Liver (tissue), 9 donors: Measurements from ENCODE around the gene LYSMD2. TPM values are rescaled to one million over a fixed set of nuclear protein-coding genes. Genes with fewer than 3 reads are reported as not detected.

ENCODE experiments used
- DNase-seq: peaks from one replicate; pipeline ENCODE4 v3.0.0-alpha.2; 2017; ENCODE audit warnings: low spot score
- H3K27ac ChIP-seq, 2 donors: one replicate each; pipeline ENCODE4 v1.7.0; 2013; ENCODE audit warnings: inconsistent platforms in 2 of 2, low read length in 2 of 2, control low read depth in 1 of 2, low read depth in 1 of 2, mild to moderate bottlenecking in 1 of 2
- H3K27me3 ChIP-seq, 4 donors: one replicate each; pipeline versions ENCODE4 v1.6.1 to v1.7.0; 2013; ENCODE audit warnings: low read length in 3 of 4, inconsistent platforms in 1 of 4, mild to moderate bottlenecking in 1 of 4, moderate library complexity in 1 of 4; ENCODE audit not compliant: control insufficient read depth in 4 of 4, insufficient read depth in 4 of 4
- H3K36me3 ChIP-seq, 4 donors: one replicate each; pipeline versions ENCODE4 v1.6.1 to v1.7.0; 2013; ENCODE audit warnings: low read length in 3 of 4, mild to moderate bottlenecking in 3 of 4, low read depth in 1 of 4, moderate library complexity in 1 of 4; ENCODE audit not compliant: control insufficient read depth in 4 of 4, insufficient read depth in 3 of 4
- H3K4me1 ChIP-seq, 4 donors: one replicate each; pipeline versions ENCODE4 v1.6.1 to v1.7.0; 2013; ENCODE audit warnings: low read length in 3 of 4, mild to moderate bottlenecking in 3 of 4, moderate library complexity in 1 of 4; ENCODE audit not compliant: control insufficient read depth in 4 of 4, insufficient read depth in 4 of 4
- H3K4me3 ChIP-seq, 3 donors: one replicate each; pipeline versions ENCODE4 v1.6.1 to v1.7.0; 2013; ENCODE audit warnings: low read length in 3 of 3, control low read depth in 1 of 3, low read depth in 1 of 3, mild to moderate bottlenecking in 1 of 3
- H3K9ac ChIP-seq, 2 donors: one replicate each; pipeline ENCODE4 v1.7.0; 2013; ENCODE audit warnings: low read length in 2 of 2, mild to moderate bottlenecking in 2 of 2, moderate library complexity in 2 of 2, control low read depth in 1 of 2, low read depth in 1 of 2
- H3K9me3 ChIP-seq, 4 donors: one replicate each; pipeline versions ENCODE4 v1.6.1 to v1.7.0; 2013; ENCODE audit warnings: low read length in 3 of 4; ENCODE audit not compliant: control insufficient read depth in 4 of 4
- CTCF ChIP-seq: fragments of 150-350 bp; IDR thresholded peaks from 2 replicates; pipeline ENCODE4 v1.5.1; 2017; ENCODE audit warnings: improper control_type of control experiment, low read depth, low read length; ENCODE audit not compliant: missing input control
- EGR1 ChIP-seq, 2 donors: IDR thresholded peaks; 2 replicates each; pipeline ENCODE4 v1.6.1; 2016 to 2018; ENCODE audit warnings: antibody characterized with exemption in 2 of 2, low read depth in 2 of 2
- FOXA1 ChIP-seq: IDR thresholded peaks from 2 replicates; pipeline ENCODE4 v1.6.1; 2016; ENCODE audit warnings: antibody characterized with exemption
- GABPA ChIP-seq, 2 donors: IDR thresholded peaks in 1 of 2; conservative IDR thresholded peaks in 1 of 2; 2 replicates each; pipeline ENCODE4 v1.6.1; 2016; ENCODE audit warnings: antibody characterized with exemption in 2 of 2, mild to moderate bottlenecking in 1 of 2, moderate library complexity in 1 of 2
- HNF4A ChIP-seq, 2 donors: conservative IDR thresholded peaks; 2 replicates each; pipeline ENCODE4 v1.6.1; 2016; ENCODE audit warnings: antibody characterized with exemption in 2 of 2, mild to moderate bottlenecking in 2 of 2
- HNF4G ChIP-seq: IDR thresholded peaks from 2 replicates; pipeline ENCODE4 v1.6.1; 2016; ENCODE audit warnings: antibody characterized with exemption
- JUND ChIP-seq, 2 donors: IDR thresholded peaks; 2 replicates each; pipeline ENCODE4 v1.6.1; 2016; ENCODE audit warnings: antibody characterized with exemption in 2 of 2
- MAX ChIP-seq: IDR thresholded peaks from 2 replicates; pipeline ENCODE4 v1.6.1; 2016; ENCODE audit warnings: antibody characterized with exemption
- NR2F2 ChIP-seq: IDR thresholded peaks from 2 replicates; pipeline ENCODE4 v1.6.1; 2016; ENCODE audit warnings: antibody characterized with exemption
- RAD21 ChIP-seq, 2 donors: IDR thresholded peaks; 2 replicates each; pipeline ENCODE4 v1.6.1; 2016; ENCODE audit warnings: antibody characterized with exemption in 2 of 2, mild to moderate bottlenecking in 2 of 2
- RXRA ChIP-seq, 2 donors: IDR thresholded peaks; 2 replicates each; pipeline ENCODE4 v1.6.1; 2017 to 2018; ENCODE audit warnings: antibody characterized with exemption in 2 of 2, mild to moderate bottlenecking in 1 of 2
- SP1 ChIP-seq: IDR thresholded peaks from 2 replicates; pipeline ENCODE4 v1.6.1; 2018; ENCODE audit warnings: antibody characterized with exemption, mild to moderate bottlenecking
- TAF1 ChIP-seq: conservative IDR thresholded peaks from 2 replicates; pipeline ENCODE4 v1.6.1; 2016; ENCODE audit warnings: antibody characterized with exemption, mild to moderate bottlenecking
- YY1 ChIP-seq: IDR thresholded peaks from 2 replicates; pipeline ENCODE4 v1.6.1; 2016; ENCODE audit warnings: antibody characterized with exemption, mild to moderate bottlenecking
- ZBTB33 ChIP-seq: IDR thresholded peaks from 2 replicates; pipeline ENCODE4 v1.6.1; 2016; ENCODE audit warnings: antibody characterized with exemption
- WGBS: extraction: QIAGEN DNeasy Blood & Tissue Kit; methylation state at CpG from one replicate; pipeline ENCODE4 v1.1.7; 2013; 5-methylcytosine and 5-hydroxymethylcytosine counted together
- polyA plus RNA-seq, 2 donors: library from polyadenylated mRNA; stranded (reverse) in 1 of 2; unstranded in 1 of 2; fragments of 200-250 nt in 1 of 2; fragments of >200 nt in 1 of 2; fragmentation: Nextera tagmentation in 1 of 2; extraction: Ambion mirVana in 1 of 2; gene quantifications; one replicate each; pipeline versions ENCODE4 v1.2.1 to v1.2.3, GENCODE V29; 2013 to 2015
- total RNA-seq, 2 donors: library from RNA; depleted of rRNA; stranded (reverse); fragments of >200 nt; gene quantifications; one replicate each; pipeline ENCODE4 v1.2.3, GENCODE V29; 2014
- TF ChIP-seq, protein P1 (sequence below): IDR thresholded peaks from 2 replicates; pipeline ENCODE4 v1.6.1; 2016; ENCODE audit warnings: antibody characterized with exemption, mild to moderate bottlenecking
- TF ChIP-seq, protein P2 (sequence below): IDR thresholded peaks from 2 replicates; pipeline ENCODE4 v1.6.1; 2016; ENCODE audit warnings: antibody characterized with exemption
- donor health status: healthy.
- donor health status: healthy.
- donor health status: healthy.
- donor health status: healthy.
- donor health status: healthy.

Gene LYSMD2
- total and polyA plus RNA-seq, 4 donors = 5.2 to 9.4 (median 6.5) TPM

GRCh38 chr15:51756482-51756881, 19.0 kb upstream of the LYSMD2 start:
- no peak overlapping the region for H3K4me3 ChIP-seq
- H3K27me3 ChIP-seq = peaks cover 0 to 2% (median 0%) of the 10 kb centered on the region in 4 donors
- no peak for TF ChIP-seq NR2F2
- TF ChIP-seq SP1 = no peak
- no peak for TF ChIP-seq MAX
- TF ChIP-seq HNF4G = no peak
- TF ChIP-seq, protein P1, sequence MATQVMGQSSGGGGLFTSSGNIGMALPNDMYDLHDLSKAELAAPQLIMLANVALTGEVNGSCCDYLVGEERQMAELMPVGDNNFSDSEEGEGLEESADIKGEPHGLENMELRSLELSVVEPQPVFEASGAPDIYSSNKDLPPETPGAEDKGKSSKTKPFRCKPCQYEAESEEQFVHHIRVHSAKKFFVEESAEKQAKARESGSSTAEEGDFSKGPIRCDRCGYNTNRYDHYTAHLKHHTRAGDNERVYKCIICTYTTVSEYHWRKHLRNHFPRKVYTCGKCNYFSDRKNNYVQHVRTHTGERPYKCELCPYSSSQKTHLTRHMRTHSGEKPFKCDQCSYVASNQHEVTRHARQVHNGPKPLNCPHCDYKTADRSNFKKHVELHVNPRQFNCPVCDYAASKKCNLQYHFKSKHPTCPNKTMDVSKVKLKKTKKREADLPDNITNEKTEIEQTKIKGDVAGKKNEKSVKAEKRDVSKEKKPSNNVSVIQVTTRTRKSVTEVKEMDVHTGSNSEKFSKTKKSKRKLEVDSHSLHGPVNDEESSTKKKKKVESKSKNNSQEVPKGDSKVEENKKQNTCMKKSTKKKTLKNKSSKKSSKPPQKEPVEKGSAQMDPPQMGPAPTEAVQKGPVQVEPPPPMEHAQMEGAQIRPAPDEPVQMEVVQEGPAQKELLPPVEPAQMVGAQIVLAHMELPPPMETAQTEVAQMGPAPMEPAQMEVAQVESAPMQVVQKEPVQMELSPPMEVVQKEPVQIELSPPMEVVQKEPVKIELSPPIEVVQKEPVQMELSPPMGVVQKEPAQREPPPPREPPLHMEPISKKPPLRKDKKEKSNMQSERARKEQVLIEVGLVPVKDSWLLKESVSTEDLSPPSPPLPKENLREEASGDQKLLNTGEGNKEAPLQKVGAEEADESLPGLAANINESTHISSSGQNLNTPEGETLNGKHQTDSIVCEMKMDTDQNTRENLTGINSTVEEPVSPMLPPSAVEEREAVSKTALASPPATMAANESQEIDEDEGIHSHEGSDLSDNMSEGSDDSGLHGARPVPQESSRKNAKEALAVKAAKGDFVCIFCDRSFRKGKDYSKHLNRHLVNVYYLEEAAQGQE = no peak
- TF ChIP-seq EGR1 (IDR thresholded peaks at IDR 0.05; ENCODE audit: low read depth in 2 of 2) = no peak
- TF ChIP-seq FOXA1 = no peak
- TF ChIP-seq GABPA (IDR thresholded peaks at IDR 0.05 in 1 of 2, conservative IDR thresholded peaks at IDR 0.05 in 1 of 2) = no peak
- no peak for TF ChIP-seq TAF1
- TF ChIP-seq YY1 = no peak
- TF ChIP-seq, protein P2, sequence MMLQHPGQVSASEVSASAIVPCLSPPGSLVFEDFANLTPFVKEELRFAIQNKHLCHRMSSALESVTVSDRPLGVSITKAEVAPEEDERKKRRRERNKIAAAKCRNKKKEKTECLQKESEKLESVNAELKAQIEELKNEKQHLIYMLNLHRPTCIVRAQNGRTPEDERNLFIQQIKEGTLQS = no peak
- H3K9ac ChIP-seq = no peak overlapping the region
- 81% methylated on average over 4 of the region's 4 CpGs for WGBS
- H3K4me1 ChIP-seq = peaks cover 0 to 9% (median 6%) of the 10 kb centered on the region in 4 donors
- no peaks in the 10 kb centered on the region for H3K36me3 ChIP-seq
- H3K27ac ChIP-seq = no peak overlapping the region
- no peaks in the 10 kb centered on the region for H3K9me3 ChIP-seq
- DNase-seq = no peak

GRCh38 chr15:51755790-51756189, 18.3 kb upstream of the LYSMD2 start:
- Histone ChIP-seq H3K36me3 (no peaks in the 10 kb centered on the region), H3K27ac (no peak overlapping the region), H3K4me3 (no peak overlapping the region), H3K27me3 (peaks cover 0 to 2% (median 0%) of the 10 kb centered on the region in 4 donors), H3K9me3 (no peaks in the 10 kb centered on the region), H3K4me1 (peaks cover 3 to 14% (median 9%) of the 10 kb centered on the region in 4 donors), H3K9ac (no peak overlapping the region)
- WGBS = 68% methylated on average over 4 of the region's 4 CpGs
- no peak for DNase-seq
- TF ChIP-seq HNF4A (conservative IDR thresholded peaks at IDR 0.05) (no peak), SP1 (no peak), MAX (no peak), RXRA (IDR thresholded peaks at IDR 0.05) (no peak), YY1 (no peak), CTCF (no peak), ZBTB33 (no peak), GABPA (IDR thresholded peaks at IDR 0.05 in 1 of 2, conservative IDR thresholded peaks at IDR 0.05 in 1 of 2) (no peak), JUND (IDR thresholded peaks at IDR 0.05) (no peak), RAD21 (IDR thresholded peaks at IDR 0.05) (no peak), FOXA1 (no peak), HNF4G (no peak), EGR1 (IDR thresholded peaks at IDR 0.05; ENCODE audit: low read depth in 2 of 2) (no peak), TAF1 (no peak)
- TF ChIP-seq, protein P1 = no peak
- TF ChIP-seq, protein P2 = no peak
